ENCODE results near the gene TSC22D2. TPM values are rescaled to one million over a fixed set of nuclear protein-coding genes. Genes with fewer than 3 reads are reported as not detected.

TSC22D2 gene
- total RNA-seq, 1 experiment from 2014 or later = 49.7 TPM

DNA sequence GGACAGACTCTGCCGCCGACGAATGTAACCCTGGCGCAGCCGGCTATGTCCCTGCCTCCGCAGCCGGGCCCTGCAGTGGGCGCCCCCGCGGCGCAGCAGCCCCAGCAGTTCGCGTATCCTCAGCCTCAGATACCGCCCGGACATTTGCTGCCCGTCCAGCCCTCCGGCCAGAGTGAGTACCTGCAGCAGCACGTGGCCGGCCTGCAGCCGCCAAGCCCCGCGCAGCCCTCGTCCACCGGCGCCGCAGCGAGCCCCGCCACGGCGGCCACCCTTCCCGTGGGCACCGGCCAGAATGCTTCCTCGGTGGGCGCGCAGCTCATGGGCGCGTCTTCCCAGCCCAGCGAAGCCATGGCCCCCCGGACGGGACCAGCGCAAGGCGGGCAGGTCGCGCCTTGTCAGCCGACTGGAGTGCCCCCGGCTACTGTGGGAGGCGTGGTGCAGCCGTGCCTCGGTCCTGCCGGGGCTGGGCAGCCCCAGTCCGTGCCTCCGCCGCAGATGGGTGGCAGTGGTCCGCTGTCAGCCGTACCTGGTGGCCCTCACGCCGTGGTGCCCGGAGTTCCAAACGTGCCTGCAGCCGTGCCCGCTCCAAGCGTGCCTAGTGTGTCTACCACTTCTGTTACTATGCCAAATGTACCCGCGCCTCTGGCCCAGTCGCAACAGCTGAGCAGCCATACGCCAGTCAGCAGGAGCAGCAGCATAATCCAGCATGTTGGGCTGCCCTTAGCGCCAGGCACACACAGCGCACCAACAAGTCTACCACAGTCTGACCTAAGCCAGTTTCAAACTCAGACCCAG is 2.4 kb downstream of the TSC22D2 start:
- intact Hi-C loops (cut with micrococcal nuclease; ENCODE audit: unreplicated experiment) = loop anchor here (2.0 to 10.0 kb wide), 3 partner anchors 60 to 516 kb away; no protein-coding TSS in a partner anchor
- DNase-seq = peak; percentile 40
- TF ChIP-seq, protein P1, sequence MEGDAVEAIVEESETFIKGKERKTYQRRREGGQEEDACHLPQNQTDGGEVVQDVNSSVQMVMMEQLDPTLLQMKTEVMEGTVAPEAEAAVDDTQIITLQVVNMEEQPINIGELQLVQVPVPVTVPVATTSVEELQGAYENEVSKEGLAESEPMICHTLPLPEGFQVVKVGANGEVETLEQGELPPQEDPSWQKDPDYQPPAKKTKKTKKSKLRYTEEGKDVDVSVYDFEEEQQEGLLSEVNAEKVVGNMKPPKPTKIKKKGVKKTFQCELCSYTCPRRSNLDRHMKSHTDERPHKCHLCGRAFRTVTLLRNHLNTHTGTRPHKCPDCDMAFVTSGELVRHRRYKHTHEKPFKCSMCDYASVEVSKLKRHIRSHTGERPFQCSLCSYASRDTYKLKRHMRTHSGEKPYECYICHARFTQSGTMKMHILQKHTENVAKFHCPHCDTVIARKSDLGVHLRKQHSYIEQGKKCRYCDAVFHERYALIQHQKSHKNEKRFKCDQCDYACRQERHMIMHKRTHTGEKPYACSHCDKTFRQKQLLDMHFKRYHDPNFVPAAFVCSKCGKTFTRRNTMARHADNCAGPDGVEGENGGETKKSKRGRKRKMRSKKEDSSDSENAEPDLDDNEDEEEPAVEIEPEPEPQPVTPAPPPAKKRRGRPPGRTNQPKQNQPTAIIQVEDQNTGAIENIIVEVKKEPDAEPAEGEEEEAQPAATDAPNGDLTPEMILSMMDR (IDR thresholded peaks at IDR 0.05; ENCODE audit: unreplicated experiment) = no peak
- Mint-ChIP-seq H3K27me3 (ENCODE audit: unreplicated experiment) (no peaks in the 10 kb centered on the region), H3K9me3 (ENCODE audit: low read depth, unreplicated experiment) (no peaks in the 10 kb centered on the region), H3K4me1 (ENCODE audit: low read depth, unreplicated experiment) (peaks cover 36% of the 10 kb centered on the region), H3K36me3 (ENCODE audit: insufficient read depth, unreplicated experiment) (peaks cover 88% of the 10 kb centered on the region), H3K27ac (ENCODE audit: unreplicated experiment) (peak overlapping the region; percentile 55), H3K4me3 (ENCODE audit: low read depth, unreplicated experiment) (peak overlapping the region; percentile 74)
- BruUV-seq (replicated peaks) = no TSS peak
- CTCF ChIA-PET = interaction anchor here (1.0 to 3.7 kb wide), 13 partner anchors 9 to 172 kb away, joined by 3 to 34 read pairs (median 5); no protein-coding TSS in a partner anchor

DNA sequence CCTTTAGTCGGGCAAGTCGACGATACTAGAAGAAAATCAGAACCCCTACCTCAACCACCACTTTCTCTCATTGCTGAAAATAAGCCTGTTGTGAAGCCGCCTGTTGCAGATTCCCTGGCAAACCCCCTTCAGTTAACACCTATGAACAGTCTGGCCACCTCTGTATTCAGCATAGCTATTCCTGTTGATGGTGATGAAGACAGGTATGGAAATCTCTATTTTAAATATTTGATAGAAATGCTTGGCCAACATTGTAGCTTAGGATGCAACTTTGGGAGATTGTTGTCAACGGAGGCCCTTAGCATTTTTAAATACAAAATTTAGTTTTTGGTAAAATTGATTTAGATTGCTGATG is 3.0 kb downstream of the TSC22D2 start:
- TF ChIP-seq, protein P1 (IDR thresholded peaks at IDR 0.05; ENCODE audit: unreplicated experiment) = no peak
- Mint-ChIP-seq H3K4me1 (ENCODE audit: low read depth, unreplicated experiment) (peaks cover 41% of the 10 kb centered on the region), H3K27me3 (ENCODE audit: unreplicated experiment) (no peaks in the 10 kb centered on the region), H3K9me3 (ENCODE audit: low read depth, unreplicated experiment) (no peaks in the 10 kb centered on the region), H3K4me3 (ENCODE audit: low read depth, unreplicated experiment) (peak overlapping the region; percentile 74), H3K36me3 (ENCODE audit: insufficient read depth, unreplicated experiment) (peaks cover 90% of the 10 kb centered on the region), H3K27ac (ENCODE audit: unreplicated experiment) (peak overlapping the region; percentile 55)
- no TSS peak for BruUV-seq (replicated peaks)
- no peak for DNase-seq
- intact Hi-C loops (cut with micrococcal nuclease; ENCODE audit: unreplicated experiment) = loop anchor here (2.0 to 10.0 kb wide), 3 partner anchors 60 to 516 kb away; no protein-coding TSS in a partner anchor
- CTCF ChIA-PET = interaction anchor here (1.2 to 1.4 kb wide), 3 partner anchors 59 to 96 kb away, joined by 4 to 7 read pairs (median 5); no protein-coding TSS in a partner anchor

DNA sequence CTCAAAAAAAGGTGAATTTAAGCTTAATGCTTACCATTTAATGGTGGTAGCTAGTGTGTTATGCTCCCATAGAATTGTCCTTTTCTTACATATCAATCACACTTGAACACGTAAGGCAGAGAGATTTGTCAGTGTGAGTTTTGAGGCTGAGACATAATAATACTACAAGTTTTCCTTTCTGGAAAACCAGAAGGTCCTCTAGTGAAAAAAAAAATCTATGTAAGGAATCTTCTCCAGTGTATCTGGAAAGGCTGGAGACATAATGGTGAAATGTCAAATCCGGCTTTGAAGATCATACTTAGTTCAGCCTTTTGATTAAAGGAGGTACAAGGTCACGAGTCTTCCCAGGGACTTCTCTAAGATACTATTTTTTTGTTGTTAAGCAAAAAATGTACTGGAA is 3.4 kb downstream of the TSC22D2 start:
- no peaks in the 10 kb centered on the region for H3K27me3 Mint-ChIP-seq (ENCODE audit: unreplicated experiment)
- CTCF ChIA-PET = interaction anchor here (1.2 to 1.4 kb wide), 3 partner anchors 59 to 97 kb away, joined by 4 to 7 read pairs (median 5); no protein-coding TSS in a partner anchor
- intact Hi-C loops (cut with micrococcal nuclease; ENCODE audit: unreplicated experiment) = loop anchor here (2.0 to 10.0 kb wide), 3 partner anchors 59 to 517 kb away; no protein-coding TSS in a partner anchor
- H3K9me3 Mint-ChIP-seq (ENCODE audit: low read depth, unreplicated experiment) = no peaks in the 10 kb centered on the region
- H3K4me1 Mint-ChIP-seq (ENCODE audit: low read depth, unreplicated experiment) = peaks cover 41% of the 10 kb centered on the region
- no peak for DNase-seq
- peaks cover 88% of the 10 kb centered on the region for H3K36me3 Mint-ChIP-seq (ENCODE audit: insufficient read depth, unreplicated experiment)
- H3K4me3 Mint-ChIP-seq (ENCODE audit: low read depth, unreplicated experiment) = peak overlapping the region; percentile 74
- no TSS peak for BruUV-seq (replicated peaks)
- TF ChIP-seq, protein P1 (IDR thresholded peaks at IDR 0.05; ENCODE audit: unreplicated experiment) = no peak
- peak overlapping the region; percentile 55 for H3K27ac Mint-ChIP-seq (ENCODE audit: unreplicated experiment)

DNA sequence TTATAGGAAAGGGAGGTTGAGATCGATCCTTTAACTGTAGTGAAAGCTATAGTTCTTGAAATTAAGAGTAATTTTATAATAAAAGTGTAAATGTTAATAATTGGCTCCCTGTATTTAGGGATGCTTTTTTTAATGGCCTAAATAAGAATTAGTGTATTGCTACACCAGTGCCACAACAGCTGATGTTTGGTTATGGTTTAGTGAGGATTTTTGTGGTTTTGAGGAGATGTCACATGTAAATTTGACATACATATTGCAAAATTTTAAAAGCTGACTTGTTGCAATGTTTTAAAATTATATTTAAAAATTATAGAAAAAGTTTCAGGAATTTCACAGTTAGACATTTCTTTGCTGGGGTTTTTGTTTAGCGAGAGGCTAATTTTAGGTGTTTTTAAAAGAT is 3.9 kb downstream of the TSC22D2 start:
- peaks cover 36% of the 10 kb centered on the region for H3K4me1 Mint-ChIP-seq (ENCODE audit: low read depth, unreplicated experiment)

More for the DNA sequence above, 3.9 kb downstream of the TSC22D2 start:
- Mint-ChIP-seq H3K27ac (ENCODE audit: unreplicated experiment) (peak overlapping the region; percentile 55), H3K27me3 (ENCODE audit: unreplicated experiment) (no peaks in the 10 kb centered on the region), H3K36me3 (ENCODE audit: insufficient read depth, unreplicated experiment) (peaks cover 84% of the 10 kb centered on the region), H3K9me3 (ENCODE audit: low read depth, unreplicated experiment) (no peaks in the 10 kb centered on the region), H3K4me3 (ENCODE audit: low read depth, unreplicated experiment) (peak overlapping the region; percentile 74)
- no peak for DNase-seq
- CTCF ChIA-PET = interaction anchor here (0.7 to 1.4 kb wide), 6 partner anchors 58 to 168 kb away, joined by 3 to 7 read pairs (median 4); no protein-coding TSS in a partner anchor
- intact Hi-C loops (cut with micrococcal nuclease; ENCODE audit: unreplicated experiment) = loop anchor here (2.0 to 10.0 kb wide), 3 partner anchors 59 to 517 kb away; no protein-coding TSS in a partner anchor
- TF ChIP-seq, protein P1 (IDR thresholded peaks at IDR 0.05; ENCODE audit: unreplicated experiment) = no peak
- no TSS peak for BruUV-seq (replicated peaks)

Data from Calu3 (cell line).